GM19099 (cell line): ENCODE measurements around the gene SIAH1.

ENCODE experiments used
- POLR2A ChIP-seq: IDR thresholded peaks from 3 replicates; pipeline ENCODE4 v1.6.1; 2011; ENCODE audit warnings: low read depth; ENCODE audit not compliant: insufficient read length; ENCODE audit errors: extremely low read depth

The SIAH1 gene

DNA sequence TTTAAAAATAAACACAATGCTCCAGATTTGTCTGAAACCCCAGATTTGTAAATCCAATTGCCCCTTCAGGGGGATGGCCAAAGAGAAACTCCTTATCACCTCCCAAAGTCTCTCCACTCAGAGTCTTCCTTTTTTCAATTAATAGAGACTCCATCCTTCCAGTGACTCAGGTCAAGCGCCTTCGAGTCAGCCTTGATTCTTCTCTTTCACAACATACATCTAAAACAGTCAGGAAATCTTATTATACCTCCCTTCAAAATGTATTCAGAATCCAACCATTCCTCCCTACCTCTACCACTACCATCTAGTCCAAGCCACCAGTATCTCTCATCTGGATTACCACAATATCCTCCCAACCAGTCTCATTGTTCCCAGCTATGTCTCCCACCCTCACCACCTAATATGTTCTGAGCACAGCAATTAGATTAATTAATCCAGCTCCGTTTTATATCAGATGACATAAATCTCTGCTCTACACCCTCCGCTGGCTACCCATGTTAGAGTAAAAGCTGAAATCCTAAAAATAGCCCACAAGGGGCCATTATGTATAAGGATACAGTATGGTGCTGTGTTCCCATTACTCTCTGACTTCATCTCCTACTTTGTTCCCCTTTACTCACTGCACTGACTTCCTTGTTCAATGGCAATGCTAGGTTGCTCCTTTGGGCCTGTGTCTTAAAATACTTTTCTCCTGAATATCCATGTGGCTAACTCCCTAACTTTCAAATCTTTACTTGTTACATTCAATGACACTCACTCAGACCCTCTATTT, 11.8 kb downstream of the SIAH1 start:
- TF ChIP-seq POLR2A: no peak

DNA sequence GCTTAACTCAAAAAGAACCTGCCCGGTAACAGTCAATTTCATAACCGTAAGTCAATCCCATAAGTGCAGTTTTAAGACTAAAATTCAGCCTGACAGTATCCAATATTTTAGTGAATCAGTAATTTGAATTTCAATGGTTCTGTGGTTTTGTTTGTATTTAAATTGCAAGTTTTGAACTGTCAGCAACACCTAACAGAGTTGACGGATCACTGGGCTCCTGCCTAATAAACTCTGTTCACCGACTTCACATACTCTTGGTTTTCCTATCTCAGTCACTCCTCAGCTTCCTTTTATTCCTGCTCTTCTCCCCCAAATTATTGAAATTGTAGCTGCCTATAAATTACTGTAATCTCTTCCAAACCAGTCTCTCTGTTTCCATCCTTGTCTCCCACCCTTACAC, 12.5 kb downstream of the SIAH1 start:
- TF ChIP-seq POLR2A: no peak

DNA sequence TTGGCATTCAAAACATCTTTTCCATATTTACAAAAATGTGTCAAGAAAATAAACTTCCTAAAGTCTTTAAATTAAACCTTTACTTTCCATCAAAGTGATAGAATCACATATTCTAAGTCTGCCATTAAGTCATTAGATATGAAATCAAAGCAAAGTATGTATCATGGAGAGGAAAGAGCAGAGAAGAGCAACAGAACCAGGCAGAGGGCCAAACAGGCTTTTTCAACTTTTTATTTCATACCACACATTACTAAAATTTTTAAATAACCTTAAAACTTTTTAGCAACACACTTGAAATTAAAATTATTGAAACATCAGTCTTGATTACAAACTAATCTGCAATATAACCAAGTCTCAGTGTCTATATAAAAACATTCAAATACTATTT, 13.8 kb downstream of the SIAH1 start:
- no peak for TF ChIP-seq POLR2A

DNA sequence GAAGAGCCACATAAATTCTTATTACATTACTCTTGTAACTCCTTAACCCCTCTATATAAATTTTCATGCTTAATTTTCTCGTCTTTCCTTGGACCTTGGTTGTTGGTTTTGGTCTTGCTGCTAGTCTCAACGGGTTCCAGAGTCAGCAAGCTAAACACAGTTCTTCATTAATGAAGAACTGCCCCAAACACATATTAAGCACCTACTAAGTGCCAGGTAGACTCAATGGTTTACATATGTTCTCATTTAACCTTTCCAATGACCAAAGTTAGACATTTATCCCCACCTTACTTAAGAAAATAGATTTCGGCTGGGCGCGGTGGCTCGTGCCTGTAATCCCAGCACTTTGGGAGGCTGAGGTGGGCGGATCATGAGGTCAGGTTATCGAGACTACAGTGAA, 15.0 kb downstream of the SIAH1 start:
- TF ChIP-seq POLR2A: no peak

DNA sequence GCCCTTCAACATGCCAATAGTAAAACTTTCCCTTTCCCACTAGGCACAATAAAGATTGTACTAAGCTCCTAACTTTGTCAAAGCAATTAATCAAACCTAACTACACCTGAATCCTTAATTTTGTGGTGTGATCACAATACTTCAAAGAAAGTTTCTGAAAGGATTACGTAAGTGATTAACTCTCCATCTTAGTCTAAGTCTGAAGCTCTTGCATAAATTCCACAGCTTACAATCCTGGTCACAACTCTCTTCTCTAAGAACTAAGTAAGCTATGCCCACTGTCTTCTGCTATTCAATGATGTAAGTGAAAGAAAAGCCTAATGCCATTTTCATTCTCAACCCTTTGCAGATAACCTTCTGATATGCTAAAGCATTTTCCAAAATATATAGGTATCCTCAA, 15.4 kb downstream of the SIAH1 start:
- no peak for TF ChIP-seq POLR2A

DNA sequence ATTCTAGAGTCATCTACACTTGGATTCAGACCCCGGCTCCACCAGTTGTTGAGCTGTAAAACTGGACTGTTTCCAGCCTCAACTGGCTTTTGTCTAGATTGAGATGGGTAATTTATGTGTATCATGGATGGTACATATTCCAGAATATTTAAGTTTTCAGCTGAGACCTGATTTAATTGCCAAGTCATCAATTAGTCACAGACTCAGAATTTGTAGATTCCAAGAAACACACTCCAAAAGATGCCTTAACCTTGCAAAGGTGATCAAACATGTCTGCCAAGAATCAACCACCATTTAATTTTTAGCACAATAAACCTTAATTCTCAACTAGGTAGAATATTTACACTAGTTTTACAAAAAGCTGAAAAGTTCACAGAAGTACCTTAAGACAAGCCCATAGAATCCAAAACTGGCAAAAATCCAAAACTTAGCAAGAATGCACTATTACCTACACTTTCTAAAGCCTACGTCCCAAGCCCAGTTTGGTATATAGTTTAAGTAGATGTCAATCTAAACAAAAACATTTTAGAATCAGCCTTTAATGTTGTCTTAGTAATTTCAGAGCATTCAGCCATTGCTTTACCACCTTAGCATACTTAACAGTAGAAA, 17.7 kb downstream of the SIAH1 start:
- no peak for TF ChIP-seq POLR2A

DNA sequence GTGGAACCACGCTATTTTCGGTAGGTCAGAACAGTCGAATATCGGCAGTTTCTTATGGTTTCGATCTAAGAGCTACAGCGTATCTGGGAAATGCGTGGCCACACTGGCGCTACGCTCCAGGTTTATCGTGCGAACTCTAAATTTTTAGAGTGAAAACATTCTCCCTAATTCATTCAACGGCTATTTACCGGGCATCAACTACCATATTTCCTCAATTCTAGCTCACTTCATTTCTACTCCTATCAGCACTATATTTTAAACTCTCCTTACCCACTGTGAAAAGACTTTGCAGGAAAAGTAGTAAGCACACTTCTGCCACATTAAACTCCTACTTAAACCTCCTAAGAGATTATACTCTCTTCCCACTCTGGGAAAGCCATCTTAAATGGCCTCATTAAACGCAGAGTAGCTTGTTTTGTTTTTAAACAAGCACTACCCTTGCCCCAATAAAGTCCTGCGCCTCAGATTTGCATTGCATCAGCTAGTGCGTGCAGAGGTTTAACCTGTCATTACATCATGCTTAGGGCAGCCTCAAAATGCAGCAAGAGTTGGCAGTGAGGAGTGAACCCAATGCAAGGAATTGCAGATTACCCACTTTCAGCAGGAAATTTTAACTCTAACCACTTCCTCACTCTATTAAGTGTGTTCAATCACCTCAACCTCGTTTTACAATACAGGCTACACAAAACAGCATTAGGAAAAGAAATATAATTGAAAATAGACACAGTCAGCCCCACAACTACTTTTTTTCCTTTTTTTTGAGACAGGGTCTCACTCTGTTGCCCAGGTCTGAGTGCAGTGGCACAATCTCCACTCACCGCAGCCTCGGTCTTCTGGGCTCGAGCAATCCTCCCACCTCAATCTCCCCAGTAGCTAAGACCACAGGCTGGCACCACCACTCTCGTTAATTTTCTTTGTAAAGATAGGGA, 18.8 kb downstream of the SIAH1 start:
- TF ChIP-seq POLR2A: no peak

DNA sequence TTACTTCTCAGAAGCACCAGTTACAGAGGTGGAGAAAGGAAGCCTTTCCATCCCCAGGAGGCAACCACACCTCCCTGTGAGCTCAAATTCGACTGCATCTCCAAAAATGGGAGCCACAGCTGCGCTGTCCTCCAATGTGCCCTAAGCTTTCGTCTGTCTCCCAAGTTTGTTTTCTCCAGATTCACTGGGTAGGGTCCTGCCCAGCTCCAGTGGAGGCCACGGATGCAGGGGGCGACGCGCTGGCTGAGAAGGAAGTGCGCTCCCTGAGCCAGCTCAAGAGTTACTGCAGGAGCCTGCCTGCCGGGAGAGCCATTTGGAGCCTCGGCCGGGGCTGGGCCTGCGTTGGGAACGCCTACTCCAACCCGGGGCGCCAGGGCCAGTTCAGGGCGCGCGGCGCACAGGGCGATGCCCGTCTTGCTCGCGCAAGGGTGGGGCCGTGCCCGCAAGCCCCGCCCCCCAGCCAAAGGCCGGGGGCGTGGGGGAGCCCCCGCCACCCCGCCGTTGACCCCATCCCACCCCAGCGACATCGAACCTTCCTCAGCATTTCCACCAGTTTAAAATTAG, 19.5 kb downstream of the SIAH1 start:
- peak; percentile 52 for TF ChIP-seq POLR2A

DNA sequence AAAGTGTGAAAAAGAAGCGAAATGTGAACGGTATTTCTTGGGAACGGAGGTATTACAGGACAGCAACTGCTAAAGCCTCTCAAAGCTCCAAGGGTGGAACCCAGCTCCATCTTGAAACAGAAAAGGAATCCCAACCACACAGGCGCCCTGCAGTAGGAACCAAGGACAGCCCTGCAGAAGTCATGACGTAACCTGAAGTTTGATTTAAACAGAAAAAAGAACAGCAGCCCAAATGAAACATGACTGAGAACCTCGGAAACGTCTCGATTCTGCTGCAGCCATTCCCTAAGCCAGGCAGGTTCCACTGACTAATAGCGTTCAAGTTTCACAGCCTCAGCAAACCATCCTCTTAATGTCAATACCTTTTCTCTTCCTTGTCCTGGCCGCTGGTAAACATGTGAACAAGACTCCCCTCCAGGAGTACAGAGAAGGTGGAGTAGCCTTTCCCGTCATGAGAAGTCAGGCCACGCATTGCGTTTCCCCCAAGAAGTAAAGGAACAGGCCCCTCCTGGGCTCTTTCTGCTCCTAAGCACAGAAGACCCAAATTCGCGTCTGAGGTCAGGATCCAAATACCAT, 20.1 kb downstream of the SIAH1 start:
- TF ChIP-seq POLR2A: no peak

DNA sequence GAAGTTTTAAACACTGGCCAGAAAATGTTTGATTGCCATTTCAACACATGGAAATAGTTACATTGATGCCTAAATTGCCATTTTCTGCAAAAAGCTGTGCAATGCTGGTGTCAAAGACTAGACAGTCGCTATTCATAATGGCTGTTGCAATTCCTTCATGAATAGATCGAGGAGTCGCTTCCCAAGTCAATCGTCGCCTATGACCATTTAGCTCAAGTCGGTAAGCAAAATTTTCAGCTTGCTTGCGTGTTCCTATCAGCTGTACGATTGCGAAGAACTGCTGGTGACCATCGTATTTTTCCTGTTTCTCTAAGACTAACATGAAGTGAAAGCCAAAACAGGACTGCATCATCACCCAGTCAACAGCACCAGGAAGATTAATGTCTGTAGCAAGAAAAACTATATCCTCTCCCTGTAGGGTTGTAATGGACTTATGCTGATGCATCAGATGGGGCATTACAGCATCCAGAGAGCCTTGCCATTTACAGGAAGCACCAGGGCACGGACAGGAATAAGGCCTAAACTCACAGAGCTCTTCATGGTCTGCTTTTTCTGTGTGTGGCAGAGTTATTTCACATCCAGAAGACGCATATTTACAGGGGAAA, 23.6 kb downstream of the SIAH1 start:
- no peak for TF ChIP-seq POLR2A

DNA sequence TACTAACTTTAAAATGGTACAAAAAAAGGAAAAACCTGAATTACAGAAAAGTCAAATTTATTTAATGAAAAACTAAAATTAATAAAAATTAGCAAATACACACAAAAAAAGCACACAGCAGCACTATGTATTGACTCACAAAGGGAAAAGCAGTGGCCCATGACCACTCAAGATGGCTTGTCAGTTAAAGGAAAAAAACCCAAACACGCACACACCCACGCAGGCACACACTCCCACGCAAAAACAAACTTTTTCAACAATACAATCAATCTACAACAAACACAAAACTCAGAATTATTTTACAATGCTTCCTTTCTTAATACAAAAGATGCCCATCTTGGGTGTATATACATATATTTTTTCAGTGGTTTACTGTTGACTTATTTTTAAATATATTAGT, 24.2 kb downstream of the SIAH1 start:
- no peak for TF ChIP-seq POLR2A

DNA sequence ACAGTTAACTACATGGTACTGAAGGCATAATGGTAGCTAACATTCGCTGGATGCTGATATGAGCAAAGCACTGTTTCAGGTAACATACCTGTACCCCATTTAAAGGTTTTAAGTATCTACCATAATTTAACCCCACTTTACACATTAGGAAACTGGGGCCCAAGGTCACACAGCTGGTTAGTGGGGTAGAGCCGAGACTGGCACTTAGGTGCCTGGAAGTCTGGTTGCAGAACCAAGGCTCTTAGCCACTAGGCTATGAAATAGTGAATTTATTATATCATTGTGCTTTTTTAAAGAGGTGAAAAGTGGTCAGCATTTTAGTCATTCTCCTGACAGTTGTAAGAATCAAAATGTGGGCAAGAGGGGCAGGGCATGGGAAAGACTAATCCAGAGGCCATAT, 25.2 kb downstream of the SIAH1 start:
- TF ChIP-seq POLR2A: no peak

DNA sequence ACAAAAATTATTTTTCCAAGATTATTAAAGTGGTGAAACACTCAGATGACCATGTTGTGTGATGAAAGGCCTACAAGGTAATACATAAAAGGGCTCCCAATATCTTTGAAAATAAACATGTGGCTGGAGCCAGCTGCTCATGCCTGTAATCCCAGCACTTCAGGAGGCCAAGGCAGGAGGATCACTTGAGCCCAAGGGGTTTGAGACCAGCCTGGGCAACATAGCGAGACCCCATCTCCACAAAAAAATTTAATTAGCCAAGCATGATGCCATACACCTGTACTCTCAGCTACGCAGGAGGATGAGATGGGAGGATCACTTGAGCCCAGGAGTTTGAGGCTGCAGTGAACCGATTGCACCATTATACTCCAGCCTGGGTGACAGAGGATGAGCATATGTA, 26.8 kb downstream of the SIAH1 start:
- TF ChIP-seq POLR2A: no peak

DNA sequence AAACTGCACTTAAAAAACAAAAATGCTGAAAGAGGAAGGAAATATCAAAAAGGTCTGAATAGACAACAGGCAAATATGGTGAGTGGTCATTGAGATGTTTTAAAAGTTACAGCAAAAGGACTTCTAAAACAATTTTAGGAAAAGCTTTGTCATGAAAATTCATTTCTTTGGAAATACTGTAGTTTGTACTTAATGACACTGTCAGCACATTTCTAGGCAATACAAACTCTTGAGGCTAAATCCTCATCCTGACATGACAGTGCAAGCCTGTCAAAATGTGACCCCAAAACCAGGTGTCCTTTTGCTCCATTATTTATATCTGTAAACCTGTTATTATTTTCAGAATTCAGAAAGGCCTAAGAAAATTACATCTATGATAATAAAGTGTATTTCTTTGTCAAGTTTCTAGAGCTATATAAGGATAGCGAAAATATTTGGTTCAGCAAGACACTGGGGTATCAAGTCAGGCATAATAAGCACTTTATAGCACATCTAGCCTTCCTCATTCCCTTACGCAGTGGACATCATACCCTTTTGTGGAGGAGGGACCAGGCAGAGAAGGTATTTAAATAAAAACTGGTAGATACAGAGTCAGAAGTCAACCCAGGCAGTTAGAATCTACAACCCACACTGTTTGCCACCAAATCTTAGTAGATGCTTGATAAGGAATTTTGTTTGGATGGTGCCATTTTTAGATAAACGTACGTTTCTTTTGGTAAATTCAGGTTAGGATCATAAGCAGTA, 28.4 kb downstream of the SIAH1 start:
- no peak for TF ChIP-seq POLR2A
